IgD-negative memory B cell (primary cell): ENCODE data around the gene PHF2. TPM values are rescaled to one million over a fixed set of nuclear protein-coding genes. Genes with fewer than 3 reads are reported as not detected.

Experiments used
- H3K27ac Mint-ChIP-seq, 3 donors: one replicate each; pipeline ENCODE4 v1.8.0; 2020 to 2022; ENCODE audit warnings: mild to moderate bottlenecking in 3 of 3, mixed read lengths in 3 of 3, moderate library complexity in 1 of 3
- H3K27me3 Mint-ChIP-seq: one replicate; pipeline ENCODE4 v1.8.0; 2021; ENCODE audit warnings: mixed read lengths
- H3K36me3 Mint-ChIP-seq: one replicate; pipeline ENCODE4 v1.8.0; 2020; ENCODE audit warnings: mild to moderate bottlenecking, mixed read lengths
- H3K4me1 Mint-ChIP-seq, 3 donors: one replicate each; pipeline ENCODE4 v1.8.0; 2020 to 2022; ENCODE audit warnings: mixed read lengths in 3 of 3, mild to moderate bottlenecking in 1 of 3
- H3K4me3 Mint-ChIP-seq, 4 donors: one replicate each; pipeline ENCODE4 v1.8.0; 2020 to 2022; ENCODE audit warnings: mild to moderate bottlenecking in 4 of 4, mixed read lengths in 4 of 4, moderate library complexity in 3 of 4
- H3K9me3 Mint-ChIP-seq, 3 donors: one replicate each; pipeline ENCODE4 v1.8.0; 2020 to 2021; ENCODE audit warnings: mixed read lengths in 3 of 3, mild to moderate bottlenecking in 1 of 3
- polyA plus RNA-seq: library from polyadenylated mRNA; unstranded; fragments of 300-500 nt; fragmentation: Illumina TruSeq; gene quantifications from one replicate; pipeline ENCODE4 v1.2.3, GENCODE V29; 2021

The PHF2 gene
- polyA plus RNA-seq, 1 donor from 2014 or later, result 1.6 TPM

- H3K9me3 Mint-ChIP-seq, result peaks cover 5 to 10% (median 9%) of the 10 kb centered on the region in 3 donors
- peaks cover 5% of the 10 kb centered on the region for H3K36me3 Mint-ChIP-seq
- H3K4me3 Mint-ChIP-seq, result no peak overlapping the region
- H3K27ac Mint-ChIP-seq, result no peak overlapping the region
- H3K27me3 Mint-ChIP-seq, result no peaks in the 10 kb centered on the region
- peaks cover 5 to 14% (median 7%) of the 10 kb centered on the region in 3 donors for H3K4me1 Mint-ChIP-seq
Measured at GRCh38 chr9:93613791-93614190, 37.4 kb downstream of the PHF2 start.

- H3K4me3 Mint-ChIP-seq, result no peak overlapping the region
- no peak overlapping the region for H3K27ac Mint-ChIP-seq
- no peaks in the 10 kb centered on the region for H3K27me3 Mint-ChIP-seq
- H3K4me1 Mint-ChIP-seq, result peaks cover 5 to 13% (median 7%) of the 10 kb centered on the region in 3 donors
- peaks cover 4% of the 10 kb centered on the region for H3K36me3 Mint-ChIP-seq
- peaks cover 3 to 4% (median 4%) of the 10 kb centered on the region in 3 donors for H3K9me3 Mint-ChIP-seq
Measured at GRCh38 chr9:93614830-93615468, 38.6 kb downstream of the PHF2 start.

GRCh38 chr9:93616044-93616443 lies 39.7 kb downstream of the PHF2 start:
- no peaks in the 10 kb centered on the region for H3K9me3 Mint-ChIP-seq
- H3K27me3 Mint-ChIP-seq, result no peaks in the 10 kb centered on the region
- H3K4me3 Mint-ChIP-seq, result no peak overlapping the region
- H3K4me1 Mint-ChIP-seq, result peaks cover 5 to 13% (median 7%) of the 10 kb centered on the region in 3 donors
- no peak overlapping the region for H3K27ac Mint-ChIP-seq
- no peaks in the 10 kb centered on the region for H3K36me3 Mint-ChIP-seq

- H3K4me3 Mint-ChIP-seq, result no peak overlapping the region
Measured at GRCh38 chr9:93617273-93617672, 40.9 kb downstream of the PHF2 start.

GRCh38 chr9:93619272-93619775 lies 42.9 kb downstream of the PHF2 start:
- Mint-ChIP-seq H3K36me3 (no peaks in the 10 kb centered on the region), H3K4me3 (no peak overlapping the region), H3K27me3 (no peaks in the 10 kb centered on the region)

More at GRCh38 chr9:93617273-93617672, 40.9 kb downstream of the PHF2 start:
- Mint-ChIP-seq H3K4me1 (peaks cover 0 to 7% (median 7%) of the 10 kb centered on the region in 3 donors), H3K27me3 (no peaks in the 10 kb centered on the region), H3K27ac (no peak overlapping the region), H3K36me3 (no peaks in the 10 kb centered on the region), H3K9me3 (no peaks in the 10 kb centered on the region)

GRCh38 chr9:93620041-93620506 lies 43.7 kb downstream of the PHF2 start:
- Mint-ChIP-seq H3K27me3 (no peaks in the 10 kb centered on the region), H3K4me1 (peaks cover 0 to 5% (median 0%) of the 10 kb centered on the region in 3 donors), H3K36me3 (no peaks in the 10 kb centered on the region), H3K9me3 (no peaks in the 10 kb centered on the region), H3K27ac (no peak overlapping the region), H3K4me3 (no peak overlapping the region)

More at GRCh38 chr9:93619272-93619775, 42.9 kb downstream of the PHF2 start:
- Mint-ChIP-seq H3K9me3 (no peaks in the 10 kb centered on the region), H3K4me1 (peaks cover 0 to 5% (median 0%) of the 10 kb centered on the region in 3 donors), H3K27ac (no peak overlapping the region)

GRCh38 chr9:93620881-93621820 lies 44.8 kb downstream of the PHF2 start:
- H3K27ac Mint-ChIP-seq, result no peak overlapping the region
- peaks cover 0 to 6% (median 2%) of the 10 kb centered on the region in 3 donors for H3K4me1 Mint-ChIP-seq
- no peaks in the 10 kb centered on the region for H3K27me3 Mint-ChIP-seq
- H3K4me3 Mint-ChIP-seq, result no peak overlapping the region
- H3K36me3 Mint-ChIP-seq, result no peaks in the 10 kb centered on the region
- peaks cover 0 to 1% (median 0%) of the 10 kb centered on the region in 3 donors for H3K9me3 Mint-ChIP-seq

GRCh38 chr9:93621922-93622321 lies 45.5 kb downstream of the PHF2 start:
- peaks cover 0 to 9% (median 0%) of the 10 kb centered on the region in 3 donors for H3K9me3 Mint-ChIP-seq
- no peaks in the 10 kb centered on the region for H3K36me3 Mint-ChIP-seq
- H3K27me3 Mint-ChIP-seq, result no peaks in the 10 kb centered on the region
- H3K27ac Mint-ChIP-seq, result no peak overlapping the region
- peaks cover 0 to 7% (median 3%) of the 10 kb centered on the region in 3 donors for H3K4me1 Mint-ChIP-seq
- H3K4me3 Mint-ChIP-seq, result no peak overlapping the region

GRCh38 chr9:93622691-93623090 lies 46.3 kb downstream of the PHF2 start:
- Mint-ChIP-seq H3K4me3 (no peak overlapping the region), H3K4me1 (peaks cover 0 to 6% (median 3%) of the 10 kb centered on the region in 3 donors), H3K9me3 (peaks cover 3 to 14% (median 4%) of the 10 kb centered on the region in 3 donors), H3K27me3 (no peaks in the 10 kb centered on the region), H3K27ac (peak overlapping the region in 1 of 3 donors; percentile 59), H3K36me3 (no peaks in the 10 kb centered on the region)

- Mint-ChIP-seq H3K27me3 (no peaks in the 10 kb centered on the region), H3K27ac (no peak overlapping the region)
Measured at GRCh38 chr9:93623753-93624152, 47.4 kb downstream of the PHF2 start.

GRCh38 chr9:93624431-93624834 lies 48.0 kb downstream of the PHF2 start:
- H3K9me3 Mint-ChIP-seq, result peaks cover 3 to 15% (median 6%) of the 10 kb centered on the region in 3 donors
- no peaks in the 10 kb centered on the region for H3K36me3 Mint-ChIP-seq
- no peak overlapping the region for H3K4me3 Mint-ChIP-seq
- peaks cover 0 to 3% (median 2%) of the 10 kb centered on the region in 3 donors for H3K4me1 Mint-ChIP-seq
- H3K27ac Mint-ChIP-seq, result no peak overlapping the region
- H3K27me3 Mint-ChIP-seq, result no peaks in the 10 kb centered on the region

More at GRCh38 chr9:93623753-93624152, 47.4 kb downstream of the PHF2 start:
- Mint-ChIP-seq H3K4me3 (no peak overlapping the region), H3K4me1 (peaks cover 0 to 3% (median 2%) of the 10 kb centered on the region in 3 donors), H3K36me3 (no peaks in the 10 kb centered on the region), H3K9me3 (peaks cover 3 to 15% (median 6%) of the 10 kb centered on the region in 3 donors)

GRCh38 chr9:93624977-93625376 lies 48.6 kb downstream of the PHF2 start:
- Mint-ChIP-seq H3K4me1 (peaks cover 0 to 5% (median 3%) of the 10 kb centered on the region in 3 donors), H3K9me3 (peaks cover 3 to 15% (median 6%) of the 10 kb centered on the region in 3 donors), H3K27ac (no peak overlapping the region), H3K27me3 (no peaks in the 10 kb centered on the region), H3K36me3 (no peaks in the 10 kb centered on the region), H3K4me3 (no peak overlapping the region)

- Mint-ChIP-seq H3K9me3 (peaks cover 3 to 15% (median 6%) of the 10 kb centered on the region in 3 donors), H3K4me1 (peaks cover 0 to 5% (median 3%) of the 10 kb centered on the region in 3 donors), H3K27ac (no peak overlapping the region), H3K36me3 (no peaks in the 10 kb centered on the region), H3K27me3 (no peaks in the 10 kb centered on the region), H3K4me3 (no peak overlapping the region)
Measured at GRCh38 chr9:93629920-93630319, 53.5 kb downstream of the PHF2 start.

- Mint-ChIP-seq H3K4me1 (peaks cover 0 to 5% (median 4%) of the 10 kb centered on the region in 3 donors), H3K36me3 (no peaks in the 10 kb centered on the region), H3K27me3 (no peaks in the 10 kb centered on the region), H3K27ac (no peak overlapping the region), H3K9me3 (peaks cover 3 to 18% (median 8%) of the 10 kb centered on the region in 3 donors), H3K4me3 (no peak overlapping the region)
Measured at GRCh38 chr9:93630806-93631411, 54.5 kb downstream of the PHF2 start.
